ENCODE results near the gene NAE1.

The NAE1 gene

DNA sequence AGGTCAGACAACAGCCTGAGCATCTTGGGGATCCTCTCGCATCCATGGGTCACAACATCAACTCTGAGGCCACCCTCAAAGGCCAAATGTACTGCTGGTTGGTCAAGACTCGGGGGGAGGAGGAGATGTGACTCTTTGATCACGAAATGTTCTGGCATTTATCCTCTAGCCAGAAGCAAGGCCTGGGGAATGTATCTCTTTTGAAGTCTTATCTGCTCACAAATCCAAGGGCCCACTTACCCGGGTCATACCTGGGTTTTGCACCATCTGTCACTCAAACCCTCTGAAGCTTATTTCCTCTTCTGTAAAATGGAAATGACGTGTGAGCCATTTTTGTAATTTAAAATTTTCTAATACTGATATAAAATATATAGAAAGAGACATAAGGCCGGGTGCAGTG, 26.7 kb upstream of the NAE1 start:
- no peak for DNase-seq (ENCODE audit: low read depth)
- H3K4me3 ChIP-seq (ENCODE audit: low read depth, low read length): no peak overlapping the region
- TF ChIP-seq, protein P1, sequence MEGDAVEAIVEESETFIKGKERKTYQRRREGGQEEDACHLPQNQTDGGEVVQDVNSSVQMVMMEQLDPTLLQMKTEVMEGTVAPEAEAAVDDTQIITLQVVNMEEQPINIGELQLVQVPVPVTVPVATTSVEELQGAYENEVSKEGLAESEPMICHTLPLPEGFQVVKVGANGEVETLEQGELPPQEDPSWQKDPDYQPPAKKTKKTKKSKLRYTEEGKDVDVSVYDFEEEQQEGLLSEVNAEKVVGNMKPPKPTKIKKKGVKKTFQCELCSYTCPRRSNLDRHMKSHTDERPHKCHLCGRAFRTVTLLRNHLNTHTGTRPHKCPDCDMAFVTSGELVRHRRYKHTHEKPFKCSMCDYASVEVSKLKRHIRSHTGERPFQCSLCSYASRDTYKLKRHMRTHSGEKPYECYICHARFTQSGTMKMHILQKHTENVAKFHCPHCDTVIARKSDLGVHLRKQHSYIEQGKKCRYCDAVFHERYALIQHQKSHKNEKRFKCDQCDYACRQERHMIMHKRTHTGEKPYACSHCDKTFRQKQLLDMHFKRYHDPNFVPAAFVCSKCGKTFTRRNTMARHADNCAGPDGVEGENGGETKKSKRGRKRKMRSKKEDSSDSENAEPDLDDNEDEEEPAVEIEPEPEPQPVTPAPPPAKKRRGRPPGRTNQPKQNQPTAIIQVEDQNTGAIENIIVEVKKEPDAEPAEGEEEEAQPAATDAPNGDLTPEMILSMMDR (IDR thresholded peaks at IDR 0.05; ENCODE audit: low read depth, low read length, missing control alignments): no peak

DNA sequence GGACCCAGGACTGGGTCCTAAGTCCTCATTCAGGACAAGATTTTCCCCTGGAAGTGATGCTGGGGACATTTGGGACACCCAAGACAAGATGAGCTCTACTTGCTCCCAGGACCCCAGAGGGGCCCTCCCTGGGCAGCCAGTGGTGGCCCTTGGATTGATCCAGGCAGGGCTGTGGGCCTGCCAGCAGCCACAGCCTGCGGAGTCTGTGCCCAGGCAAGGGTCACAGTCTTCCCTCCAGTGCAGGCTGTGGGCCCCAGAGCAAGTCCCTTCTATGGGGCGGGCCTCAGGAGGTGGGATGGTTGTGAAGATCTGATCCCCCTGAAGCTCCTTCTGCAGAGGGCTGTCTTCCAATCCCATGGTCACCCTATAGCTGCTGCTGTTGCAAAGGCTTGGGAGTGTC, 26.0 kb upstream of the NAE1 start:
- TF ChIP-seq, protein P1 (IDR thresholded peaks at IDR 0.05; ENCODE audit: low read depth, low read length, missing control alignments): no peak
- no peak overlapping the region for H3K4me3 ChIP-seq (ENCODE audit: low read depth, low read length)

DNA sequence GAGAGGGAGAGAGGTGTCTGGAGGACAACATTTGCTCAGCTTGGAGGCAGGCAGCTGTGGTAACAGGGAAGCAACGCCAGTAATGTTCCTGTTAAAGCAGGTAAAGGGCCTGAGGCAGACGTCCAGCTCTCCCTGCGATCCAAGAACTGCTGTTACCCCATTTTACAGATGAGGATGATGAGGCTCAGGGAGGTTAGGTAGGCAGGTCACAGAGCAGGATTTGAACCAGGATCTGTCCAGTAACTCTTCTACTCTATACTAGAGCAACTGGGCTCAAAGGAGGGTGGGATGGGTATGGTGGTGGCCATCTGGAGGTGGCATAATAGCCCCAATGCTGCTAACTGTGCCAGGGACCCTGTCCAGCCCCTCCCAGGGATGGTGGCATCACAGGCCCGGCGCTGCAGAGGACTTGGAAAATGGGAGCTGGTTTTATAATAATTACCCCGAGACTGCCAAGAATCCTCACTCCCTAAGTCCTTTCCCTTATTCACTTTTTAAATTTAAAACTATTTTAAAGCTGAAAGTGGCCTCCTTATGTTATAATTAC, 25.5 kb upstream of the NAE1 start:
- DNase-seq (ENCODE audit: low read depth): no peak
- TF ChIP-seq, protein P1 (IDR thresholded peaks at IDR 0.05; ENCODE audit: low read depth, low read length, missing control alignments): no peak

More for the DNA sequence above, 26.0 kb upstream of the NAE1 start:
- DNase-seq (ENCODE audit: low read depth): no peak

DNA sequence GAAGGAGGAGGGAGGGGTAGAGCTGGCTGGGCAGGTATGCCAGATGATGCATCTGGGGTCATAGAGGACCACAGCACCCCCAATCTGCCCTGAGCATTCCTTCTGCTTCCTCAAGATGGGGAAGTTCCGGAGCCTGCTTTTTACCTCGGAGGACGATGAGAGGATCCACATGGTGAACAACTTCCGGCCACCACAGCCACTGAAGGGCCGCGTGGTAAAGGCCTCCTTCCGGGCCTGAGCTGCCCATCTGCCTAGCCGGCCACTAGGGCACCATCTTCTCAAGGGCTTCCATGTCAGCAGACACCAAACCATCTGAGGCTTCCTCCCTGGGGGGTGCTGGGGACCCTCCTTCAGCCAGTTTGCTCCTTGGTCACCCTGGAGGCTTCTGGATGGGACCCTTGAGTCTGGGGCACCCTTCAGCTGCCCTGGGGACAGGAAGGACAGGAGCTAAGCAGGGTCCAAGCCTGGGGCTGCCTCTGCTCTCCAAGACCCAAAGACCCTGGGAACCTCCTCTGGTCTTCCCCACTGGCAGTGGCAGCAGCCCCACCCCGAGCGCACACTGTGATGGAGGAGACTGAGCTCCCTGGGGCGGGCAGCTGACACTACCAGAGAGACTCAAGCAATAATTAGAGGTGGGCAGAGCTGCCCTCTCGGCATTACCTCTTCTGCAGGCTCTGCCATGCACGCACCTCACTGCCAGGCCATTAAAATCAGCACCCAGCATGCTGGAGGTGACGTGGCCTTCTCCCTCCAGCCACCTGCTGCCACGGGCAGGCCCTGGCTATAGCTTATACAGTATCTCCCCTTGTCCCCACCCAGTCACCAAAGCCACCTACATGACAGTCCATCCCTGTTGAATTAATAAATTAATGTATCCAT, 22.7 kb upstream of the NAE1 start:
- TF ChIP-seq, protein P1 (IDR thresholded peaks at IDR 0.05; ENCODE audit: low read depth, low read length, missing control alignments): no peak
- no peak for DNase-seq (ENCODE audit: low read depth)
- no peak overlapping the region for H3K4me3 ChIP-seq (ENCODE audit: low read depth, low read length)

More for the DNA sequence above, 25.5 kb upstream of the NAE1 start:
- H3K4me3 ChIP-seq (ENCODE audit: low read depth, low read length): no peak overlapping the region

DNA sequence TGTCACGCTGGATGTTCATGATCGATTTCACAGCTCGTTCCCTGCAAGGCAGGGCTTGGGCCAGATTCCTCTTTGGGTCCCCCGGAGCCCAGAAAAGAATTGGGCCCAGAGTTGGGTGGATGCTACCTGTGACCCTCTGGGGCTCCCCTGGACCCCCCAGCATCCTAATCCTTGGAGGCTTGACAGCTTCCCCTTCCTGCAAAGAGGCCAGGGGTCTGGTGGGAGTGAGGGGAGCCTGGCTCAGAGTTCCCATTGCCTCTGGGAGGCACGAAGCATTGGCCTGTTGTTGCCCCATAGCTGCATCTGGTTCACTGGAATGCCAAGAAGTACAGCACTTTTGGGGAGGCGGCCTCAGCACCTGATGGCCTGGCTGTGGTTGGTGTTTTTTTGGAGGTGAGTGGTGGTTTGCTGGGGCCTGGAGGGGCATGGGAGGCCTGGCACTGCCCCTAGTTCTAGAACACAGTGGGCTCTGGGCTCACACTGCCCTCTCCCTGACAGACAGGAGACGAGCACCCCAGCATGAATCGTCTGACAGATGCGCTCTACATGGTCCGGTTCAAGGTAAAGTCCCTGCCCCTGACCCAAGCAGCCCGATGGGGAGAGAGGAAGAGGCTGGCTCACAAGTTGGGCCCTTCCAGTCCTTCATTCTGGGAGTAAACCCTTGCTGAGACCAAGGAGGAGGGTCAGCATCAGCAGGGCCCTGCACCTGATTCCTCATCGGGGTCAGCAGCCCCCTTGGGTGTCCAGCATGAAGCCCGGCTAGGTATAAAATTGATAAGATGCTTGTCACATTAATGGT, 20.6 kb upstream of the NAE1 start:
- TF ChIP-seq, protein P1 (IDR thresholded peaks at IDR 0.05; ENCODE audit: low read depth, low read length, missing control alignments): no peak
- no peak for DNase-seq (ENCODE audit: low read depth)
- H3K4me3 ChIP-seq (ENCODE audit: low read depth, low read length): no peak overlapping the region

DNA sequence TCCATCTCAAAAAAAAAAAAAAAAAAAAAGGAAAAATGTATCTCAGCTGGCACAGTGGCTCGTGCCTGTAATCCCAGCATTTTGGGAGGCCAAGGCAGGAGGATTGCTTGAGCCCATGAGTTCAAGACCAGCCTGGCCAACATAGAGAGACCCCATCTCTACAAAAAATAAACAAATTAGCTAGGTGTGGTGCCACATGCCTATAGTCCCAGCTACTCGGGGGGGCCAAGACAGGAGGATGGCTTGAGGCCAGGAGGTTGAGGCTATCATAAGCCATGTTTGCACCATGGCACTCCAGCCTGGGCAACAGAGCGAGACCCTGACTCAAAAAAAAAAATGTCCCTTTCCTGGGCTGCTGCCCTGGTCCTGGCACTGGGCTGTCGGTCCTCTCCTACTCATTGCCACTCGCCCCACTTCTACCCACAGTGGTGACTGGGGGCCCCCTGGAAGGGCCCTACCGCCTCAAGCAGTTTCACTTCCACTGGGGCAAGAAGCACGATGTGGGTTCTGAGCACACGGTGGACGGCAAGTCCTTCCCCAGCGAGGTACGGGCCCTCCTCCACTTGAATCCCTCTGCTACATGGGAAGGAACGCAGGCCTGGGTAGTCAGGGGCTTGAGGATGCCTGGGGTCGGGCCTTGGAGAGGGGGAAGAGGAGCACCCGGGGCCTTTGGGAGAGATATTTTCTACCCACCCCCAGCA, 19.5 kb upstream of the NAE1 start:
- no peak for DNase-seq (ENCODE audit: low read depth)
- TF ChIP-seq, protein P1 (IDR thresholded peaks at IDR 0.05; ENCODE audit: low read depth, low read length, missing control alignments): no peak
- no peak overlapping the region for H3K4me3 ChIP-seq (ENCODE audit: low read depth, low read length)
